Motor neuron (in vitro differentiated cells): ENCODE results near the gene CACNA2D2. TPM values are rescaled to one million over a fixed set of nuclear protein-coding genes. Genes with fewer than 3 reads are reported as not detected.

Experiments
- ATAC-seq, 8 experiments: fragments of 200-7000 bp; cut with Tn5 transposase; replicated peaks in 6 of 8; 2 replicates each; pipeline ENCODE4 v1.8.0; 2021; ENCODE audit warnings: mild to moderate bottlenecking in 8 of 8, moderate library complexity in 8 of 8
- H3K27ac ChIP-seq, 2 donors: fragments of 250-450 bp; sonication (Bioruptor Pico); 2 replicates each; pipeline ENCODE4 v1.9.0; 2021; ENCODE audit warnings: antibody characterized with exemption in 2 of 2, mild to moderate bottlenecking in 2 of 2, moderate library complexity in 1 of 2
- H3K4me1 ChIP-seq, 2 donors: fragments of 250-450 bp; sonication (Bioruptor Pico); replicated peaks in 1 of 2; 2 replicates each; pipeline ENCODE4 v1.6.1; 2021; ENCODE audit warnings: antibody characterized with exemption in 2 of 2, mild to moderate bottlenecking in 2 of 2, moderate library complexity in 1 of 2
- H3K4me3 ChIP-seq, 5 donors: fragments of 250-450 bp; sonication (Bioruptor Pico); 2 replicates each; pipeline ENCODE4 v1.9.0; 2021; ENCODE audit warnings: antibody characterized with exemption in 5 of 5, mild to moderate bottlenecking in 5 of 5, moderate library complexity in 4 of 5
- WGBS, 10 experiments: fragments of 450-650 bp; shearing (Covaris generic); methylation state at CpG; one replicate each; pipeline ENCODE4 v1.0.0; 2022; 5-methylcytosine and 5-hydroxymethylcytosine counted together
- in situ Hi-C, 9 experiments: fragments of 400-800 bp; cut with MboI; loops; one replicate each; pipeline ENCODE4 v1.15.0; 2021; ENCODE audit warnings: low sequenced_read_pairs in 9 of 9, low pct_unique_long_range_greater_than_20kb in 2 of 9; ENCODE audit not compliant: unreplicated experiment in 9 of 9
- total RNA-seq, 8 experiments: library from RNA; unstranded; fragments of 300-600 nt; gene quantifications; 2 replicates each; pipeline versions ENCODE4 v1.2.3 to v1.2.4, GENCODE V29; 2022

Gene CACNA2D2
- total RNA-seq, 8 experiments from 2014 or later, result 1.7 to 8.5 (median 7.2) TPM

DNA sequence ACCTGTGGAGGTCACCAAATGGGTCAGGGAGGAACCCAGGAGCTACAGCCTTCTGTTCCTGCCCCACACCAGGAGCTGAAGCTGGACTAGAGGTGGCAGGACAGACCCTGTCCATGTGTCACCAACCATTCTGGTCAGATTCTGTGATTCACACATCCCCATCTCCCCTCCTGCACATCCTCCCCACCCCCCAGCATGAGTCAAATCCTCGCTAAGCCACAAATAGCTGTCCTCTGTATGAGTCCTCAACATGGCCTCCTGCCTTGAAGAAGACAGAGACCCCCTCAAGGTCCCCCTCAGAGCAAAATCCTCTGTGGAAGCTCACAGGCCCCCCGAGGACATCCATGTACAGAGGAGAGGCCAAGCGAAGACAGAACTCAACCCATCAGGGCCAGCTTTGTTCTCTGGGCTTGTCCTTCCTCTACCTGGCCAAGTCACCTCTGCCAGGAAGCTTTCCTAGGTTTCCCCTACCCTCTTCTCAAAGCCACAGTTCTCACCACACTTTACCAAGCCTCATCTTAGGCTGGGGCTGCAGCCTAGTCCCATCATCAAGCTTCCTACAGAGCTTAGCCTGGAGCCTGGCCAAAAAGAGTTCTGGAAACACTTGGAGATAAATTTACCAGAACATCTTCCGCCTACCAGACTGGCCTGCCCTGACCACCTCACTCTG is 17.1 kb downstream of the CACNA2D2 start:
- no peak overlapping the region for H3K27ac ChIP-seq
- 81% methylated on average over 4 of the region's 4 CpGs; no CpG with 5 or more reads in 9 of the 10 experiments for WGBS, 10 experiments
- H3K4me3 ChIP-seq, result no peak overlapping the region
- peaks cover 30 to 39% of the 10 kb centered on the region in 2 donors for H3K4me1 ChIP-seq
- no peak for ATAC-seq
- in situ Hi-C loops, result no loop called here

DNA sequence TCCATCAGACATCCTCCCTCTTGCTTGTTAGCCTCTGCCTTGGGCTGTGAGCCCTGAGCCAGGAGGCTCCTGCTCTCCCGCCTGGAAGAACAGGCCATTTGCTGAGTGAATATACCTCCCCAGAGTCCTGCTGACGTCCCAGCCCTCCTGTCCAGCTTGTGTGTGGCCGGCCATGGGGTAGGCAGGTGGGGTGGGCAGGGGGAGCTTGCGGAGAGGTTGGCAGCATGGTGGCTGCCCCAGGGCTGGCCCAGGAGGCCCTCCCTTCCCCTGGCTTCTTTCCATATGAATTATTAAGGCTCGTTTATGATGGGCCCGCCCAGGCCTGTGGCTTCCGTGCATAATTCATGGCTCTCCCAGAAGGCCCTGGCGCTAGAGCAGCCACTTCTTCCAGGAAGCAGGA is 18.7 kb downstream of the CACNA2D2 start:
- ATAC-seq, result peak; percentile 77 to 96 (median 91)
- peaks cover 28 to 38% of the 10 kb centered on the region in 2 donors for H3K4me1 ChIP-seq
- in situ Hi-C loops, result no loop called here
- no peak overlapping the region for H3K4me3 ChIP-seq
- H3K27ac ChIP-seq, result peak overlapping the region; percentile 52 to 83
- WGBS, 10 experiments, result 40 to 60% (median 53%) methylated on average over 1 to 3 of the region's 8 CpGs; no CpG with 5 or more reads in 7 of the 10 experiments

DNA sequence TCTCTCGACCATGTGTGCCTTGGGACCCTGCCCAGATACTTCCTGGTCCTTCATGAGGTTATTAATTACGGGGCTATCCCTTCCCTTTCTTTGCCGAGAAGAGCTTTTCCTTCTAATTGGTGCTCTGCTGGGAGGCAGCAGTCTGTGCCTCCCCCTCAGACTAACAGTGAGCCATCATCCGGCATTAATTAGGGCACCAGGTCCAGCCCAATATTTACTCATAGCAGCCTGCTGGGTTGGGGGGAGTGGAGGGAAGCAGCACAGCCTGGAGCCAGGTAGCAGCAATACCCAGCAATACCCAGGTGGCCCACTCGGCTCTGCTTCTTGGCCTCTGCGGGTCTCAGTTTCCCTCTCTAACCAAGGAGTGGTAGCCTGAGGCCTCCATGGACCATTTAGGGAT is 20.1 kb downstream of the CACNA2D2 start:
- peak in 1 of 8 experiments; percentile 4 for ATAC-seq
- Histone ChIP-seq H3K27ac (no peak overlapping the region), H3K4me1 (peaks cover 28 to 38% of the 10 kb centered on the region in 2 donors), H3K4me3 (no peak overlapping the region)
- 34 to 100% (median 78%) methylated on average over 1 to 4 of the region's 6 CpGs; no CpG with 5 or more reads in 3 of the 10 experiments for WGBS, 10 experiments
- in situ Hi-C loops, result no loop called here

DNA sequence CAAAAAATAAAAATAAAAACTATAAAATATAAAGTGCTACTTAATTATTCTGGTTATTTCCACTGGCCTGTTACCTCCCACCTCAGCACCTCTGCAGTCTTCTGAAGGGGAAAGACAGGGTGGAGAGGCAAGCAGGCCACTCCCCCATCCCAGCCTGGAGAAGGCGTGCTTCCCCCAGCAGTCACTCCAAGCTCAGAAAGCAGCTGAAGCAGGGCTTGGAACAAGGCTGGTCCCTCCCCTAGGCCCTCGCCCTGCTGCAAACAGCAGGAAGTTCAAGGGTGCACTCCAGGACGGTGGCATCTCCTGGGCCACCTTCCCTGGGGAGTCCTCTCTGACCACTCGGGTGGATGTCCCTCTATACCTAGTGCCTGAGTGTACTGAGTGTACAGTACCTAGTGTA is 21.4 kb downstream of the CACNA2D2 start:
- peaks cover 35 to 40% of the 10 kb centered on the region in 2 donors for H3K4me1 ChIP-seq
- peak in 5 of 8 experiments; percentile 11 to 55 (median 21) for ATAC-seq
- in situ Hi-C loops, result no loop called here
- H3K27ac ChIP-seq, result no peak overlapping the region
- WGBS, 10 experiments, result 0 to 73% (median 33%) methylated on average over 1 to 2 of the region's 4 CpGs; no CpG with 5 or more reads in 7 of the 10 experiments
- no peak overlapping the region for H3K4me3 ChIP-seq

DNA sequence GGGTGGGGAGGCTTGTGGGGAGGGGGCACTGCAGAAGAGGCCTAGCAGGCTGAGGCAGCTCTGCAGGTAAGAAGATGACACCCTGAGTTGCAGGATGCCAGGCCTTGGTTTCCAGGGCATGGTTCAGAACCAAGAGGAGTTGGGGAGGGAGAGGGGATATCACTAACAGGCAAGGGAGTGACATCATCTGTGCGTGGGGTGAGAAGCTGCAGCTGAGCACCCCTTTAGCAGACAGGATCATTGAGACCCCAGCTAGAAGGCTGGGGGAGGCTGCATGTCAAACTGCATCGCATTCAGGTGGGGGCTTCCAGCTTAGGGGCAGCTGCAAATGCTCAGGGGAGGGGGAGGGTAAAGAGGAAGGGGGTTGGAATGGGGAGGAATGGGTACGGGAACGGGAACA is 23.0 kb downstream of the CACNA2D2 start:
- no peak overlapping the region for H3K27ac ChIP-seq
- no peak for ATAC-seq
- WGBS, 10 experiments, result no CpG with 5 or more reads among the region's 4 CpGs

DNA sequence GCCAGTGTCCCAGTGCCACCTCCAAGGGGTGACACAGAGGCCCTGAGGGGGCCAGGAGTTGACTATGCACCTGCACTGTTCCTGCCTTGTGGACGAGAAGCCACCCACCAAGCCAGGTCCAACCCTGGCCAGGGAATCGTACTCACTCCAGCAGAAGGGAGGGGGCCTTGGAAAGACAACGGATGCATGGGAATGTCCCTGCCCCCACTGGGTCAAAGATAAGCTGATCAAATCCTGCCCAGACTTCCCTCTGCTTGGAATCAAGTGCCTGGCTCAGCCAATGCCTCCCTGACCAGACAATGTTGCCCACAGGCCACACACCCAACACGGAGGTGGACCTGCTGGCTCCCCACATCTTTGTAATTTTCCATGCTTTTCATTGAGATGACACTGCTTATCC is 23.9 kb downstream of the CACNA2D2 start:
- no peak for ATAC-seq
- in situ Hi-C loops, result no loop called here
- Histone ChIP-seq H3K27ac (no peak overlapping the region), H3K4me1 (peaks cover 35 to 46% of the 10 kb centered on the region in 2 donors), H3K4me3 (no peak overlapping the region)
- WGBS, 10 experiments, result 33 to 100% (median 79%) methylated on average over 1 to 3 of the region's 4 CpGs; no CpG with 5 or more reads in 5 of the 10 experiments

More for the DNA sequence above, 23.0 kb downstream of the CACNA2D2 start:
- in situ Hi-C loops, result no loop called here
- peaks cover 36 to 46% of the 10 kb centered on the region in 2 donors for H3K4me1 ChIP-seq
- H3K4me3 ChIP-seq, result no peak overlapping the region

DNA sequence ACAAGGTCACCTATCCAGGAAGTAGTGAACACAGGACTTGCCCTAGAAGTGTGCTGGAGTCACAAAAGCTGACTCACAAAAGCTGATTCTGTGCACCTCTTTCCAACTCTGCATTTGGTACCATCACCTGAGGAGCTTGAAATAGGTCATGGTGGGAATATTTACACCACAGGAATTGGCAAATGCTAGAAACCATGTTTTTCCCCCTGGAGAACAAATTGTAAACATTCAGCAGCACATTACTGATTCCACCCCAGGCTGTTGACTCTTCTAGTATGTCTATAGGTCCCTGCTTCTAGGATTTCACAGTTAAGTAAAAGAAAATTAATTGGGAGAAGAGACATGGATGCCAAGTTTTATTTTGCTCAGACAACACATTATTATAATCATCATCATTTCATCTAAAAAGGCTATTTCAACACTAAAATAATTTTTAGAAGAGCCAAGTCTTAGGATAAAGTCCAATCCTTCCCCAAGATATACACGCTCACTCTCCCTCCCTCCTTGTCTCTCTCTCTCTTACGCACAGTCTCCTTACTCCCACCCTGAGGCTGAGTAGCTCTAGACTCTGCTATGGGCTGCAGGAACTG is 24.7 kb downstream of the CACNA2D2 start:
- no peak overlapping the region for H3K4me3 ChIP-seq
- no peak for ATAC-seq
- H3K27ac ChIP-seq, result no peak overlapping the region
- in situ Hi-C loops, result no loop called here
- 100% methylated on average over 1 to 2 of the region's 2 CpGs; no CpG with 5 or more reads in 4 of the 10 experiments for WGBS, 10 experiments
- H3K4me1 ChIP-seq, result peaks cover 37 to 46% of the 10 kb centered on the region in 2 donors

DNA sequence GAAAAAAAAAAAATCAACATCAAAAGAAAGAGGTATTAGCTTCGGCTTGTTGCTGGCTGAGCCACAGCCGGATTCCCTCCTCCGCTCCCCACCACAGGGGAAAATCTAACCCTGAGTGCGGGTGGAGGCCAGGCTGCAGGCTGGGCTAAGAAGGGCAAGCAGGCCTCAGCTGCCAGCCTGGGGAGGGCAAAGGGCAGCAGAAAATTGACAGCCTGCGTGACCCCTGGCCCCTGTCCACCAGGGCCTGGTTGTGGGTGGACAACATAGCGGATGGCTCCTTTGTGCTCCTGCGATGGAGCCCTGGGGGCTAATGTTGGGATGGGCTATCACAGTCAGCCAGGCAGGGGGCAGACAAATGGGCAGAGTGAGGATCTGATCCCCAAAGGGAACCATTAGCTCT is 25.4 kb downstream of the CACNA2D2 start:
- H3K4me1 ChIP-seq, result peaks cover 37 to 41% of the 10 kb centered on the region in 2 donors
- WGBS, 10 experiments, result 77 to 100% (median 84%) methylated on average over 1 to 6 of the region's 7 CpGs; no CpG with 5 or more reads in 4 of the 10 experiments
- in situ Hi-C loops, result no loop called here
- no peak overlapping the region for H3K4me3 ChIP-seq
- H3K27ac ChIP-seq, result no peak overlapping the region
- ATAC-seq, result no peak

DNA sequence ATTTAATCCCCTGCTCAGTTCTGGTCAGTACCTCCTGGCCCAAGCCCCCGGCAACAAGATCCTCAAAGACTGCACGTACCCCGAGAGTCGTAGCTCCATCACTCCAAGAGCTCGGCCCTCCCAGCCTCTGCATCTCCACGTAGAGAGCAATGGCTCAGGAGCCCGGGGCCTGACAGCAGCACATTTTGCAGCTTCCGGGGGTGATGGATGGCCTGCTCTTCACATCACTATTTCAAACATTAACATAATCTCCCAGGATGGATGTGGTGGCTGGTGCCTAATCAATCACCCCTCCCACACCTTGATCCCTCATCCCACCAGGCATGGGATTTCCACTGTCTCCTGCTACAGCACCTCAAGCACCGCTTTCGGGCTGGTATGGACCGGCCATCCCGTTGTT is 28.1 kb downstream of the CACNA2D2 start:
- H3K27ac ChIP-seq, result peak overlapping the region; percentile 31 to 61
- WGBS, 10 experiments, result 71 to 100% (median 79%) methylated on average over 3 to 11 of the region's 12 CpGs; no CpG with 5 or more reads in 6 of the 10 experiments
- H3K4me1 ChIP-seq, result peaks cover 23 to 47% of the 10 kb centered on the region in 2 donors
- no peak overlapping the region for H3K4me3 ChIP-seq
- in situ Hi-C loops, result no loop called here
- ATAC-seq, result peak in 5 of 8 experiments; percentile 36 to 81 (median 68)

DNA sequence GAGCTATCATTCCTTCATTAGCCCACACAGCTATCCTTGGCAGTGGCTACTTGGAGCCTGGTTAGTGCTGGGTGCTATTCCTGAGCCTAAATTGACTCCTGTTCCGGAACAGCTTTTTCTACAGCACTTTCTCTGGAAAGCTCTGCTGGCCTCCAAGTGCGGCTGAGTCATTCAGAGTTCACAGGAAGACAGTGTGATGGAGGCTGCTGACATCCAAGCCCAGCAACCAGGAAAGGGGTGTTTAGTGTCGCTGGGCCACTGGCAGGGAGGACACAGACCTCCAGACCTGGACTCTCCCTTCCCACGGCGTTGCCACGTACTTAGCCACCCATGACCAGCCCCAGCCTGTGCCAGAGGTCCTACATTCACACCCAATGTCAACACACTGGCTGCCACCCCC is 28.7 kb downstream of the CACNA2D2 start:
- 74 to 83% methylated on average over 1 to 3 of the region's 6 CpGs; no CpG with 5 or more reads in 8 of the 10 experiments for WGBS, 10 experiments
- in situ Hi-C loops, result no loop called here
- ATAC-seq, result peak in 5 of 8 experiments; percentile 5 to 79 (median 35)

DNA sequence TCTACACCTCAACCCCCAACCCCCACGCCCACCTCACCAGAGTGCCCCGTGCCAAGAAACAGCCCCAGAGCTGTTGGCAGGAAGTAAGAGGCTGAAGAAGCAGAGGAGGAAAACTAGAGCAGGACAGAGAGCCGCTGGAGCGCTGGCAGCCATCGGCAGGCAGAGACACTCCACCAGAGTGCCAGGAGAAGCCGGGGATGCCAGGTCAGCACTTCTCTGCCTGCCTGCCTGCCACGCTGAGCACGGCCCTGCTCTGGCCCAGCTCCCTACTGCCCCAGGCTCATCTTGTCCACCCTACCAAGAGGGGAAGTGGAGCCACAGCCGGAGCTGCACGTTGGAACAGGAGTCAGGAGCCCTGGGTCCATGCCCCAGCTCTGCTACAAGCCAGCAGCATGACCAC is 29.7 kb downstream of the CACNA2D2 start:
- ATAC-seq, result no peak
- peaks cover 29 to 56% of the 10 kb centered on the region in 2 donors for H3K4me1 ChIP-seq
- H3K4me3 ChIP-seq, result no peak overlapping the region
- 60 to 100% (median 78%) methylated on average over 1 to 5 of the region's 10 CpGs; no CpG with 5 or more reads in 7 of the 10 experiments for WGBS, 10 experiments
- in situ Hi-C loops, result no loop called here
- H3K27ac ChIP-seq, result no peak overlapping the region

More for the DNA sequence above, 28.7 kb downstream of the CACNA2D2 start:
- Histone ChIP-seq H3K27ac (peak overlapping the region in 1 of 2 donors; percentile 54), H3K4me3 (no peak overlapping the region), H3K4me1 (peaks cover 29 to 54% of the 10 kb centered on the region in 2 donors)

DNA sequence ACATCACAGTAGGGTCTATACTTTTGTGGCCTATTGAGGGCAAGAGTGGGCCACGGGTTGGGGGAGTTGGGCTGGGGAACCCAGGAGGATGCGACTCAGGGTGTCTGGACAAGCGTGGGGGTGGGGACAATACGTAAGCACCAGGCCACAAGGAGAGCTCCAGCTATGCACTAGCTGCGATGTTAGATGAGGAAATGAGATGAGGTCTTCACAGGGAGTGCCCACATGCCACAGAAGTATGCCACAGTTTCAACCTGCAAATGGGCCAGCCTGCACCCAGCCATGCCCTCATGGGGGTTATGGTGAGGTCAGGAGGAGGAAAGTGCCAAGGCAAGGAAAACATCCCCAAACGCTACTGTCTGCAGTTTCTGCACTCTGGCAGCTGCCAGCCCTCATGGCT is 30.5 kb downstream of the CACNA2D2 start:
- in situ Hi-C loops, result no loop called here
- H3K27ac ChIP-seq, result no peak overlapping the region
- H3K4me3 ChIP-seq, result no peak overlapping the region
- peak in 1 of 8 experiments; percentile 49 for ATAC-seq
- H3K4me1 ChIP-seq, result peaks cover 26 to 58% of the 10 kb centered on the region in 2 donors
- WGBS, 10 experiments, result no CpG with 5 or more reads among the region's 6 CpGs

DNA sequence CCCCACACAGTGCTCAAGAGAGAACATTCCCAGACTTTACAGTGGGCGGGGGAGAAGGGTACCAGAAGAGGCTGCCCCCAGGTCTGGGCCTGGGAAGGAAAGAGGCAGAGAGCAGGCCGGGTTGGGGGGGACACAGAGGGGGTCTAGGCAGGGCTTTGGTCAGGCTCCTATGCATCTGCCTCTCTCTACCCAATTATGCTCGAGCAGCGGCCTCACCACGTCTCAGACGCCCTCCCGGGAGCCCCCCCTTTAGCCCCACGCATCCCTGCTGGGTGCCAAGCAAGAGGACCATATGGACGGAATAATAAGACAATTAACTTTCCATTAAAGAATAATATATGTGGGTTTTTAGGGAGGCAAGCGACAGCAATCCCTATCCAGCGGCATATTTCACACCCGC is 32.8 kb downstream of the CACNA2D2 start:
- WGBS, 10 experiments, result 20% methylated on average over 1 of the region's 12 CpGs; no CpG with 5 or more reads in 9 of the 10 experiments
- in situ Hi-C loops, result no loop called here
- peak in 5 of 8 experiments; percentile 54 to 75 (median 62) for ATAC-seq
- Histone ChIP-seq H3K4me1 (peaks cover 19 to 63% of the 10 kb centered on the region in 2 donors), H3K4me3 (no peak overlapping the region), H3K27ac (no peak overlapping the region)
